SK-N-SH (cell line): ENCODE data around the gene DDX31. TPM values are rescaled to one million over a fixed set of nuclear protein-coding genes. Genes with fewer than 3 reads are reported as not detected.

Experiments
- CTCF ChIA-PET: fragments of 300-600, 350-600 bp; formaldehyde crosslinking; extraction: SDS; loops from one replicate; lab custom pipeline; 2021; lab: Yijun Ruan, JAX
- POLR2A ChIA-PET: fragments of 350-600 bp; sonication (Branson Sonifier 250); formaldehyde crosslinking; extraction: SDS; loops from one replicate; lab custom pipeline; 2020; ENCODE audit warnings: antibody characterized with exemption, inconsistent platforms; lab: Yijun Ruan, JAX
- DNase-seq: peaks from one replicate; pipeline ENCODE4 v3.0.0; 2012
- H2AFZ ChIP-seq: fragments of 200-600 bp; sonication (generic); 2 replicates; pipeline ENCODE4 v1.8.1; 2016; ENCODE audit warnings: antibody characterized with exemption, mild to moderate bottlenecking, low read depth
- H3F3A ChIP-seq: fragments of 200-600 bp; sonication (generic); replicated peaks from 2 replicates; pipeline ENCODE3; 2016; ENCODE audit warnings: antibody characterized with exemption, mild to moderate bottlenecking; ENCODE audit not compliant: insufficient read depth
- H3K27ac ChIP-seq, 2 experiments: fragments of 200-500 bp in 1 of 2; fragments of 200-600 bp in 1 of 2; sonication (Bioruptor generic) in 1 of 2; sonication (generic), shearing (Covaris generic) in 1 of 2; 2 replicates each; pipeline versions ENCODE4 v1.5.1 to v1.6.1; 2014 to 2016; ENCODE audit warnings: low read depth in 2 of 2, inconsistent platforms in 1 of 2, low read length in 1 of 2, mild to moderate bottlenecking in 1 of 2, mixed read lengths in 1 of 2
- H3K27me3 ChIP-seq: fragments of 200-600 bp; sonication (generic), shearing (Covaris generic); 2 replicates; pipeline ENCODE4 v1.6.1; 2016; ENCODE audit warnings: mixed run types; ENCODE audit not compliant: insufficient read depth
- H3K36me3 ChIP-seq, 2 experiments: fragments of 200-500 bp in 1 of 2; fragments of 200-600 bp in 1 of 2; sonication (Bioruptor generic) in 1 of 2; sonication (generic) in 1 of 2; replicated peaks in 1 of 2; 2 replicates each; pipeline versions ENCODE3 to v1.5.1; 2014 to 2016; ENCODE audit warnings: low read length in 1 of 2, mild to moderate bottlenecking in 1 of 2; ENCODE audit not compliant: insufficient read depth in 2 of 2, control insufficient read depth in 1 of 2
- H3K4me1 ChIP-seq, 2 experiments: fragments of 200-500 bp in 1 of 2; fragments of 200-600 bp in 1 of 2; sonication (Bioruptor generic) in 1 of 2; sonication (generic), shearing (Covaris generic) in 1 of 2; 2 replicates each; pipeline versions ENCODE4 v1.5.1 to v1.6.1; 2014 to 2016; ENCODE audit warnings: low read depth in 1 of 2, low read length in 1 of 2, mixed run types in 1 of 2; ENCODE audit not compliant: insufficient read depth in 2 of 2, control insufficient read depth in 1 of 2
- H3K4me2 ChIP-seq: fragments of 200-600 bp; sonication (generic), shearing (Covaris generic); 2 replicates; pipeline ENCODE4 v1.6.1; 2017; ENCODE audit warnings: mixed run types
- H3K4me3 ChIP-seq, 2 experiments: fragments of 200-500 bp in 1 of 2; fragments of 200-600 bp in 1 of 2; sonication (Bioruptor generic) in 1 of 2; sonication (generic), shearing (Covaris generic) in 1 of 2; 2 replicates each; pipeline versions ENCODE4 v1.5.1 to v1.8.1; 2014 to 2016; ENCODE audit warnings: low read depth in 2 of 2, inconsistent platforms in 1 of 2, low read length in 1 of 2, mild to moderate bottlenecking in 1 of 2, mixed read lengths in 1 of 2, moderate library complexity in 1 of 2
- H3K79me2 ChIP-seq: fragments of 200-600 bp; sonication (generic); 2 replicates; pipeline ENCODE4 v1.8.1; 2017; ENCODE audit warnings: mild to moderate bottlenecking; ENCODE audit not compliant: insufficient read depth
- H3K9ac ChIP-seq: fragments of 200-600 bp; sonication (generic); 2 replicates; pipeline ENCODE4 v1.6.1; 2017; ENCODE audit warnings: mixed run types
- H3K9me2 ChIP-seq: fragments of 200-600 bp; sonication (generic); 2 replicates; pipeline ENCODE4 v1.6.1; 2017; ENCODE audit warnings: mixed run types
- H3K9me3 ChIP-seq: fragments of 200-600 bp; sonication (generic); 2 replicates; pipeline ENCODE4 v1.6.1; 2017; ENCODE audit warnings: mixed run types, mild to moderate bottlenecking, moderate library complexity
- H4K20me1 ChIP-seq: fragments of 200-600 bp; sonication (generic); 2 replicates; pipeline ENCODE4 v1.6.1; 2017; ENCODE audit warnings: mild to moderate bottlenecking, mixed run types; ENCODE audit not compliant: insufficient read depth
- ELF1 ChIP-seq: IDR thresholded peaks from 2 replicates; pipeline ENCODE4 v1.4.0; 2012
- EP300 ChIP-seq, 2 experiments: IDR thresholded peaks; 2 replicates each; pipeline versions ENCODE4 v1.4.0 to v1.6.1; 2012; ENCODE audit warnings: borderline replicate concordance in 1 of 2, low read depth in 1 of 2, low read length in 1 of 2
- FOSL2 ChIP-seq: IDR thresholded peaks from 2 replicates; pipeline ENCODE4 v1.4.0; 2012; ENCODE audit warnings: low read depth, mild to moderate bottlenecking, moderate library complexity, borderline replicate concordance
- FOXM1 ChIP-seq: IDR thresholded peaks from 2 replicates; pipeline ENCODE4 v1.4.0; 2012; ENCODE audit warnings: low read depth, mild to moderate bottlenecking
- GABPA ChIP-seq: IDR thresholded peaks from 2 replicates; pipeline ENCODE4 v1.4.0; 2012; ENCODE audit warnings: low read depth, mild to moderate bottlenecking
- GATA2 ChIP-seq: sonication (generic); formaldehyde crosslinking; IDR thresholded peaks from 2 replicates; pipeline ENCODE4 v1.5.0; 2020; ENCODE audit warnings: mild to moderate bottlenecking, missing genetic modification reagents
- JUND ChIP-seq: IDR thresholded peaks from 2 replicates; pipeline ENCODE4 v1.4.0; 2012
- MEF2A ChIP-seq: IDR thresholded peaks from 2 replicates; pipeline ENCODE4 v1.4.0; 2012; ENCODE audit warnings: low read depth, borderline replicate concordance
- MXI1 ChIP-seq: IDR thresholded peaks from 2 replicates; pipeline ENCODE4 v1.6.1; 2012; ENCODE audit warnings: mild to moderate bottlenecking, low read depth, low read length, improper control_type of control experiment
- NFIC ChIP-seq: IDR thresholded peaks from 2 replicates; pipeline ENCODE4 v1.4.0; 2012; ENCODE audit warnings: borderline replicate concordance
- NRF1 ChIP-seq: IDR thresholded peaks from 2 replicates; pipeline ENCODE4 v1.6.1; 2012; ENCODE audit warnings: low read depth, mild to moderate bottlenecking, low read length
- POLR2AphosphoS5 ChIP-seq: IDR thresholded peaks from 2 replicates; pipeline ENCODE4 v1.6.1; 2012; ENCODE audit warnings: low read depth, low read length
- RAD21 ChIP-seq: IDR thresholded peaks from 2 replicates; pipeline ENCODE4 v1.6.1; 2012; ENCODE audit warnings: mild to moderate bottlenecking, low read length
- RFX5 ChIP-seq: IDR thresholded peaks from 2 replicates; pipeline ENCODE4 v1.6.1; 2012; ENCODE audit warnings: mild to moderate bottlenecking, improper control_type of control experiment, low read length
- SMC3 ChIP-seq: IDR thresholded peaks from 2 replicates; pipeline ENCODE4 v1.6.1; 2012; ENCODE audit warnings: low read depth, low read length, improper control_type of control experiment
- TAF1 ChIP-seq: IDR thresholded peaks from 2 replicates; pipeline ENCODE4 v1.6.1; 2012; ENCODE audit warnings: low read depth, mild to moderate bottlenecking, low read length, moderate library complexity, borderline replicate concordance
- TCF12 ChIP-seq: IDR thresholded peaks from 2 replicates; pipeline ENCODE4 v1.4.0; 2012
- USF1 ChIP-seq: IDR thresholded peaks from 2 replicates; pipeline ENCODE4 v1.4.0; 2012; ENCODE audit warnings: low read depth, borderline replicate concordance
- YY1 ChIP-seq: IDR thresholded peaks from 2 replicates; pipeline ENCODE4 v1.4.0; 2012; ENCODE audit warnings: low read depth, mild to moderate bottlenecking
- ZBTB33 ChIP-seq: IDR thresholded peaks from 2 replicates; pipeline ENCODE4 v1.4.0; 2012; ENCODE audit warnings: low read depth, borderline replicate concordance
- WGBS: methylation state at CpG from one replicate; pipeline ENCODE4 v1.1.6; 2017; ENCODE audit warnings: low lambda C conversion rate; 5-methylcytosine and 5-hydroxymethylcytosine counted together
- polyA plus RNA-seq, 3 experiments: library from polyadenylated mRNA; depleted of rRNA; stranded (reverse); fragments of >200 nt; gene quantifications; 2 replicates each; pipeline ENCODE4 v1.2.3, GENCODE V29; 2012
- TF ChIP-seq, protein P1 (sequence below): IDR thresholded peaks from 2 replicates; pipeline ENCODE4 v1.4.0; 2012; ENCODE audit warnings: low read depth
- TF ChIP-seq, protein P2 (sequence below): fragments of 150-350 bp; IDR thresholded peaks from 2 replicates; pipeline ENCODE4 v1.6.1; 2017; ENCODE audit warnings: antibody characterized with exemption, low read length, low read depth, borderline replicate concordance
- TF ChIP-seq, protein P3 (sequence below): fragments of 200-600 bp; sonication (generic); IDR thresholded peaks from 2 replicates; pipeline ENCODE4 v1.6.1; 2017; ENCODE audit warnings: antibody characterized with exemption, mild to moderate bottlenecking, moderate library complexity
- TF ChIP-seq, protein P4 (sequence below): fragments of 150-350 bp; IDR thresholded peaks from 2 replicates; pipeline ENCODE4 v1.6.1; 2016; ENCODE audit warnings: mild to moderate bottlenecking, low read depth, low read length

The DDX31 gene
- polyA plus RNA-seq, 1 of the 3 experiments (the other 2 are of a cell fraction), result 13.9 TPM

DNA sequence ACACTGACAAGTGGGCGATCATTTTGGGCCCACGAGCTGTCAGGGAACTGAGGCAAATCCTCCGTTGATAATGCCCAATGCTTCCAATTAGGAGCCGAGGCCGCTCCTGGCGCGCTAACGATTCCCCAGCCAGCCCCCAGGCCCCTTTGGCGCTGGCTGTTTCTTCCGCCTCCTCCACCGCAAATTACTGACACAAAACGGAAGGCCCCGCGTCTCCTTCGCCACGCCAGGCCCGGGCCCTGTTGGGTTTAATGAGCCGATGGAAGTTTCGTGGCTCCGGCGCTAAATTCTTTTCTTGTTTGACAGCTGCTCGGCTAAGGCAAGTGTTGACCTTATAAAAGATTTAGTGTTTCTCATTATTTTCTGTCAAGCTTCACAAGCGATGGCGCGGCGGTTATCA lies 113.1 kb downstream of the DDX31 start:
- H3K27ac ChIP-seq, result no peak overlapping the region
- no peak overlapping the region for H2AFZ ChIP-seq
- no peaks in the 10 kb centered on the region for H3F3A ChIP-seq
- peaks cover 0 to 19% of the 10 kb centered on the region in 2 experiments; a peak in 1 of 4 replicates for H3K4me1 ChIP-seq
- no peaks in the 10 kb centered on the region for H3K9me2 ChIP-seq
- no peak overlapping the region for H3K9ac ChIP-seq
- H3K36me3 ChIP-seq, result no peaks in the 10 kb centered on the region
- ChIA-PET CTCF (interaction anchor here (0.6 to 2.1 kb wide), 2 partner anchors 18 to 148 kb away, joined by 3 to 9 read pairs; no protein-coding TSS in a partner anchor), POLR2A (no interaction called here)
- DNase-seq, result no peak
- TF ChIP-seq MXI1 (no peak), ELF1 (no peak), TAF1 (no peak), USF1 (no peak), NFIC (no peak), RFX5 (no peak), MEF2A (no peak), JUND (no peak), POLR2AphosphoS5 (no peak), GABPA (no peak), GATA2 (CRISPR knock-in tag) (no peak), YY1 (no peak), NRF1 (no peak), FOXM1 (no peak), SMC3 (no peak), RAD21 (no peak), EP300 (IDR thresholded peaks at IDR 0.05; ENCODE audit: borderline replicate concordance in 1 of 2, low read depth in 1 of 2, low read length in 1 of 2) (no peak)
- TF ChIP-seq, protein P1, sequence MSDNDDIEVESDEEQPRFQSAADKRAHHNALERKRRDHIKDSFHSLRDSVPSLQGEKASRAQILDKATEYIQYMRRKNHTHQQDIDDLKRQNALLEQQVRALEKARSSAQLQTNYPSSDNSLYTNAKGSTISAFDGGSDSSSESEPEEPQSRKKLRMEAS, result no peak
- H3K27me3 ChIP-seq, result no peaks in the 10 kb centered on the region; the same call in 1 of the 2 replicates
- no peak overlapping the region for H3K4me3 ChIP-seq
- 82% methylated on average over 26 of the region's 26 CpGs for WGBS
- H4K20me1 ChIP-seq, result no peaks in the 10 kb centered on the region
- H3K79me2 ChIP-seq, result no peaks in the 10 kb centered on the region
- no peak overlapping the region for H3K4me2 ChIP-seq
- H3K9me3 ChIP-seq, result no peaks in the 10 kb centered on the region

GRCh38 chr9:132556235-132556634 lies 113.5 kb downstream of the DDX31 start:
- CTCF ChIA-PET, result interaction anchor here (1.1 to 1.9 kb wide), 2 partner anchors 9 to 52 kb away, joined by 3 to 6 read pairs; no protein-coding TSS in a partner anchor
- WGBS, result 68% methylated on average over 5 of the region's 6 CpGs
- no peak for DNase-seq
- TF ChIP-seq, protein P2, sequence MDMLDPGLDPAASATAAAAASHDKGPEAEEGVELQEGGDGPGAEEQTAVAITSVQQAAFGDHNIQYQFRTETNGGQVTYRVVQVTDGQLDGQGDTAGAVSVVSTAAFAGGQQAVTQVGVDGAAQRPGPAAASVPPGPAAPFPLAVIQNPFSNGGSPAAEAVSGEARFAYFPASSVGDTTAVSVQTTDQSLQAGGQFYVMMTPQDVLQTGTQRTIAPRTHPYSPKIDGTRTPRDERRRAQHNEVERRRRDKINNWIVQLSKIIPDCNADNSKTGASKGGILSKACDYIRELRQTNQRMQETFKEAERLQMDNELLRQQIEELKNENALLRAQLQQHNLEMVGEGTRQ, result no peak
- TF ChIP-seq, protein P3, sequence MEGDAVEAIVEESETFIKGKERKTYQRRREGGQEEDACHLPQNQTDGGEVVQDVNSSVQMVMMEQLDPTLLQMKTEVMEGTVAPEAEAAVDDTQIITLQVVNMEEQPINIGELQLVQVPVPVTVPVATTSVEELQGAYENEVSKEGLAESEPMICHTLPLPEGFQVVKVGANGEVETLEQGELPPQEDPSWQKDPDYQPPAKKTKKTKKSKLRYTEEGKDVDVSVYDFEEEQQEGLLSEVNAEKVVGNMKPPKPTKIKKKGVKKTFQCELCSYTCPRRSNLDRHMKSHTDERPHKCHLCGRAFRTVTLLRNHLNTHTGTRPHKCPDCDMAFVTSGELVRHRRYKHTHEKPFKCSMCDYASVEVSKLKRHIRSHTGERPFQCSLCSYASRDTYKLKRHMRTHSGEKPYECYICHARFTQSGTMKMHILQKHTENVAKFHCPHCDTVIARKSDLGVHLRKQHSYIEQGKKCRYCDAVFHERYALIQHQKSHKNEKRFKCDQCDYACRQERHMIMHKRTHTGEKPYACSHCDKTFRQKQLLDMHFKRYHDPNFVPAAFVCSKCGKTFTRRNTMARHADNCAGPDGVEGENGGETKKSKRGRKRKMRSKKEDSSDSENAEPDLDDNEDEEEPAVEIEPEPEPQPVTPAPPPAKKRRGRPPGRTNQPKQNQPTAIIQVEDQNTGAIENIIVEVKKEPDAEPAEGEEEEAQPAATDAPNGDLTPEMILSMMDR, result no peak
- TF ChIP-seq TCF12, result no peak
- TF ChIP-seq, protein P4, sequence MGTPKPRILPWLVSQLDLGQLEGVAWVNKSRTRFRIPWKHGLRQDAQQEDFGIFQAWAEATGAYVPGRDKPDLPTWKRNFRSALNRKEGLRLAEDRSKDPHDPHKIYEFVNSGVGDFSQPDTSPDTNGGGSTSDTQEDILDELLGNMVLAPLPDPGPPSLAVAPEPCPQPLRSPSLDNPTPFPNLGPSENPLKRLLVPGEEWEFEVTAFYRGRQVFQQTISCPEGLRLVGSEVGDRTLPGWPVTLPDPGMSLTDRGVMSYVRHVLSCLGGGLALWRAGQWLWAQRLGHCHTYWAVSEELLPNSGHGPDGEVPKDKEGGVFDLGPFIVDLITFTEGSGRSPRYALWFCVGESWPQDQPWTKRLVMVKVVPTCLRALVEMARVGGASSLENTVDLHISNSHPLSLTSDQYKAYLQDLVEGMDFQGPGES, result no peak
- TF ChIP-seq FOSL2, result no peak
- TF ChIP-seq POLR2AphosphoS5, result no peak
- TF ChIP-seq ZBTB33, result no peak
- no peak for TF ChIP-seq TAF1
- TF ChIP-seq GABPA, result no peak
- TF ChIP-seq NRF1, result no peak
- no peak for TF ChIP-seq JUND

More at GRCh38 chr9:132556235-132556634, 113.5 kb downstream of the DDX31 start:
- Histone ChIP-seq H4K20me1 (no peaks in the 10 kb centered on the region), H3K79me2 (no peaks in the 10 kb centered on the region), H3K4me1 (peaks cover 0 to 16% of the 10 kb centered on the region in 2 experiments; a peak in 1 of 4 replicates), H3K9ac (no peak overlapping the region), H3K9me2 (no peaks in the 10 kb centered on the region), H3K27ac (no peak overlapping the region), H2AFZ (no peak overlapping the region), H3K4me2 (no peak overlapping the region), H3F3A (no peaks in the 10 kb centered on the region), H3K36me3 (no peaks in the 10 kb centered on the region), H3K9me3 (no peaks in the 10 kb centered on the region), H3K27me3 (no peaks in the 10 kb centered on the region; the same call in 1 of the 2 replicates), H3K4me3 (no peak overlapping the region)
- POLR2A ChIA-PET, result no interaction called here
